Upper lobe of left lung (tissue), 4 donors: Measurements from ENCODE around the gene SYT14.

Source experiments
- POLR2A ChIP-seq, 4 donors: fragments of 450-650 bp; IDR thresholded peaks; one replicate each; pipeline ENCODE4 v1.5.1; 2016 to 2017; ENCODE audit warnings: antibody characterized with exemption in 4 of 4, mild to moderate bottlenecking in 2 of 4
- TF ChIP-seq, protein P1 (sequence below), 6 experiments: fragments of 450-650 bp in 4 of 6; fragments of 200-600 bp in 2 of 6; sonication (generic) in 2 of 6; IDR thresholded peaks; one replicate each; pipeline ENCODE4 v1.5.1; 2016 to 2019; ENCODE audit warnings: antibody characterized with exemption in 6 of 6

DNA sequence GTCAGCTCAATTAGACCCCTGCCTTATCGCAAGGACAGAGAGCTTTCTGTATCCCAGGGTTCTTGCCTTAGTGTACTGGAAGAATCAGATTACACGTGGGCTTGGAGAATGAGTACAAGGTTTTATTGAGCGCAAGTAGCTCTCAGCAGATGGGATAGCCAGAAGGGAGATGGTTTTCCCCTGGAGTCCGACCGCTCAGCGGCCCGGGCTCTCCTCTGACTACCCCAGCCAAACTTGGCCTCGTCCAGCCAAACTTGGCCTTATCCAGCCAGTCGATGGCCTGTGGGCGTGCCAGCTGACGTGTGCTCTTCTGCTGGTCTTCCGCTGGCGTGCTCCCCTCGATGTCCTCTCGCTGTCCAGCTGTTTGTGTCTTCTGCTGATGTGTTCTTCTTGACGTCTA, 136.9 kb downstream of the SYT14 start:
- TF ChIP-seq POLR2A (IDR thresholded peaks at IDR 0.05), result no peak
- TF ChIP-seq, protein P1, sequence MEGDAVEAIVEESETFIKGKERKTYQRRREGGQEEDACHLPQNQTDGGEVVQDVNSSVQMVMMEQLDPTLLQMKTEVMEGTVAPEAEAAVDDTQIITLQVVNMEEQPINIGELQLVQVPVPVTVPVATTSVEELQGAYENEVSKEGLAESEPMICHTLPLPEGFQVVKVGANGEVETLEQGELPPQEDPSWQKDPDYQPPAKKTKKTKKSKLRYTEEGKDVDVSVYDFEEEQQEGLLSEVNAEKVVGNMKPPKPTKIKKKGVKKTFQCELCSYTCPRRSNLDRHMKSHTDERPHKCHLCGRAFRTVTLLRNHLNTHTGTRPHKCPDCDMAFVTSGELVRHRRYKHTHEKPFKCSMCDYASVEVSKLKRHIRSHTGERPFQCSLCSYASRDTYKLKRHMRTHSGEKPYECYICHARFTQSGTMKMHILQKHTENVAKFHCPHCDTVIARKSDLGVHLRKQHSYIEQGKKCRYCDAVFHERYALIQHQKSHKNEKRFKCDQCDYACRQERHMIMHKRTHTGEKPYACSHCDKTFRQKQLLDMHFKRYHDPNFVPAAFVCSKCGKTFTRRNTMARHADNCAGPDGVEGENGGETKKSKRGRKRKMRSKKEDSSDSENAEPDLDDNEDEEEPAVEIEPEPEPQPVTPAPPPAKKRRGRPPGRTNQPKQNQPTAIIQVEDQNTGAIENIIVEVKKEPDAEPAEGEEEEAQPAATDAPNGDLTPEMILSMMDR (IDR thresholded peaks at IDR 0.05), result no peak
